HG02981 (cell line): ENCODE data around the gene INSYN1.
"Not testable (repeated sequence)": the region's sequence is repeated elsewhere in the genome, so short reads cannot be mapped to it uniquely, and the experiment has no call there.

ENCODE experiments used
- ATAC-seq: cut with Tn5 transposase; IDR thresholded peaks from one replicate; pipeline ENCODE4 v1.9.1; 2021; ENCODE audit warnings: mild to moderate bottlenecking, moderate library complexity; ENCODE audit not compliant: unreplicated experiment

INSYN1 gene

GRCh38 chr15:73753250-73754130, at the start of gene INSYN1:
Gene INSYN1 (minus strand): TSS chr15:73753351. CDS start chr15:73751130, 2,221 bp downstream.
- ATAC-seq: no peak

GRCh38 chr15:73802431-73803041, 49.4 kb upstream of the INSYN1 start:
- ATAC-seq: no peak

- ATAC-seq: no peak
Observed at GRCh38 chr15:73800662-73801345, 47.7 kb upstream of the INSYN1 start.

GRCh38 chr15:73799466-73799865, 46.3 kb upstream of the INSYN1 start:
- ATAC-seq: no peak

GRCh38 chr15:73797366-73798158, 44.4 kb upstream of the INSYN1 start:
- no peak for ATAC-seq

- no peak for ATAC-seq
Observed at GRCh38 chr15:73796331-73796831, 43.2 kb upstream of the INSYN1 start.

GRCh38 chr15:73794443-73795133, 41.4 kb upstream of the INSYN1 start:
- ATAC-seq: no peak

- ATAC-seq: not testable (repeated sequence)
Observed at GRCh38 chr15:73792899-73793541, 39.9 kb upstream of the INSYN1 start.

- ATAC-seq: no peak
Observed at GRCh38 chr15:73792415-73792814, 39.3 kb upstream of the INSYN1 start.

GRCh38 chr15:73789521-73790240, 36.5 kb upstream of the INSYN1 start:
- ATAC-seq: no peak

GRCh38 chr15:73787621-73788020, 34.5 kb upstream of the INSYN1 start:
- ATAC-seq: no peak

- ATAC-seq: no peak
Observed at GRCh38 chr15:73786538-73786937, 33.4 kb upstream of the INSYN1 start.

GRCh38 chr15:73785256-73786014, 32.3 kb upstream of the INSYN1 start:
- not testable (repeated sequence) for ATAC-seq

- ATAC-seq: no peak
Observed at GRCh38 chr15:73784291-73784690, 31.1 kb upstream of the INSYN1 start.

GRCh38 chr15:73782344-73782959, 29.3 kb upstream of the INSYN1 start:
- ATAC-seq: no peak

GRCh38 chr15:73781038-73781925, 28.1 kb upstream of the INSYN1 start:
- no peak for ATAC-seq

- ATAC-seq: no peak
Observed at GRCh38 chr15:73779974-73780373, 26.8 kb upstream of the INSYN1 start.
